Neural progenitor cell (in vitro differentiated cells): ENCODE measurements around the gene PLA2G4E. TPM values are rescaled to one million over a fixed set of nuclear protein-coding genes. Genes with fewer than 3 reads are reported as not detected.

ENCODE experiments used
- DNase-seq: peaks from one replicate; pipeline ENCODE4 v3.0.0-alpha.2; 2016; ENCODE audit warnings: low spot score
- H2AFZ ChIP-seq: fragments of 200-600 bp; sonication (generic); replicated peaks from 2 replicates; pipeline ENCODE4 v1.6.1; 2016; ENCODE audit warnings: antibody characterized with exemption
- H3F3A ChIP-seq: fragments of 200-600 bp; sonication (generic); 2 replicates; pipeline ENCODE4 v1.6.1; 2016; ENCODE audit warnings: antibody characterized with exemption, low read depth
- H3K27ac ChIP-seq: fragments of 200-600 bp; sonication (generic); 2 replicates; pipeline ENCODE4 v1.5.1; 2016; ENCODE audit warnings: mild to moderate bottlenecking
- H3K27me3 ChIP-seq: fragments of 200-600 bp; sonication (generic); 2 replicates; pipeline ENCODE4 v1.6.1; 2016; ENCODE audit warnings: mild to moderate bottlenecking, moderate library complexity
- H3K36me3 ChIP-seq: fragments of 200-600 bp; sonication (generic); 2 replicates; pipeline ENCODE4 v1.5.1; 2016
- H3K4me1 ChIP-seq: fragments of 200-600 bp; sonication (generic); 2 replicates; pipeline ENCODE4 v1.6.1; 2016; ENCODE audit warnings: mixed run types
- H3K4me2 ChIP-seq: fragments of 200-600 bp; sonication (generic); 2 replicates; pipeline ENCODE4 v1.6.1; 2016
- H3K4me3 ChIP-seq: fragments of 200-600 bp; sonication (generic); 2 replicates; pipeline ENCODE4 v1.5.1; 2016
- H3K79me2 ChIP-seq: fragments of 200-600 bp; sonication (generic); 2 replicates; pipeline ENCODE4 v1.6.1; 2016; ENCODE audit warnings: low read depth
- H3K9ac ChIP-seq: fragments of 200-600 bp; sonication (generic); 2 replicates; pipeline ENCODE4 v1.6.1; 2016
- H3K9me3 ChIP-seq: fragments of 200-600 bp; sonication (generic); 2 replicates; pipeline ENCODE4 v1.5.1; 2016; ENCODE audit warnings: low read depth
- H4K20me1 ChIP-seq: fragments of 200-600 bp; sonication (generic); 2 replicates; pipeline ENCODE4 v1.6.1; 2016; ENCODE audit warnings: low read depth
- H3K27ac Mint-ChIP-seq: 3 replicates; pipeline ENCODE4 v1.8.0; 2021; ENCODE audit warnings: mixed read lengths
- H3K27me3 Mint-ChIP-seq: 2 replicates; pipeline ENCODE4 v1.8.0; 2022; ENCODE audit warnings: low read depth, mild to moderate bottlenecking, inconsistent platforms, moderate library complexity, mixed read lengths; ENCODE audit not compliant: insufficient read depth
- H3K36me3 Mint-ChIP-seq: 3 replicates; pipeline ENCODE4 v1.8.0; 2021; ENCODE audit warnings: mixed read lengths
- H3K4me1 Mint-ChIP-seq: 3 replicates; pipeline ENCODE4 v1.8.0; 2021; ENCODE audit warnings: mixed read lengths
- H3K4me3 Mint-ChIP-seq: 3 replicates; pipeline ENCODE4 v1.8.0; 2021; ENCODE audit warnings: mild to moderate bottlenecking, moderate library complexity, mixed read lengths
- H3K9me3 Mint-ChIP-seq: 3 replicates; pipeline ENCODE4 v1.8.0; 2020; ENCODE audit warnings: mixed read lengths
- CTCF ChIP-seq: fragments of 200-600 bp; sonication (generic); IDR thresholded peaks from 2 replicates; pipeline ENCODE4 v1.5.1; 2017; ENCODE audit warnings: antibody characterized with exemption, mild to moderate bottlenecking
- EZH2 ChIP-seq: fragments of 200-600 bp; sonication (generic); IDR thresholded peaks from 2 replicates; pipeline ENCODE4 v1.6.1; 2017; ENCODE audit warnings: antibody characterized with exemption, mild to moderate bottlenecking, moderate library complexity
- EZH2phosphoT487 ChIP-seq: fragments of 200-600 bp; sonication (generic); IDR thresholded peaks from 2 replicates; pipeline ENCODE4 v1.6.1; 2017; ENCODE audit warnings: antibody characterized with exemption
- total RNA-seq: library from RNA; depleted of rRNA; stranded (reverse); fragments of >200 nt; gene quantifications from 2 replicates; pipeline ENCODE4 v1.2.3, GENCODE V29; 2015; ENCODE audit warnings: low replicate concordance

Gene PLA2G4E
- total RNA-seq, 1 donor from 2014 or later, result not detected

DNA sequence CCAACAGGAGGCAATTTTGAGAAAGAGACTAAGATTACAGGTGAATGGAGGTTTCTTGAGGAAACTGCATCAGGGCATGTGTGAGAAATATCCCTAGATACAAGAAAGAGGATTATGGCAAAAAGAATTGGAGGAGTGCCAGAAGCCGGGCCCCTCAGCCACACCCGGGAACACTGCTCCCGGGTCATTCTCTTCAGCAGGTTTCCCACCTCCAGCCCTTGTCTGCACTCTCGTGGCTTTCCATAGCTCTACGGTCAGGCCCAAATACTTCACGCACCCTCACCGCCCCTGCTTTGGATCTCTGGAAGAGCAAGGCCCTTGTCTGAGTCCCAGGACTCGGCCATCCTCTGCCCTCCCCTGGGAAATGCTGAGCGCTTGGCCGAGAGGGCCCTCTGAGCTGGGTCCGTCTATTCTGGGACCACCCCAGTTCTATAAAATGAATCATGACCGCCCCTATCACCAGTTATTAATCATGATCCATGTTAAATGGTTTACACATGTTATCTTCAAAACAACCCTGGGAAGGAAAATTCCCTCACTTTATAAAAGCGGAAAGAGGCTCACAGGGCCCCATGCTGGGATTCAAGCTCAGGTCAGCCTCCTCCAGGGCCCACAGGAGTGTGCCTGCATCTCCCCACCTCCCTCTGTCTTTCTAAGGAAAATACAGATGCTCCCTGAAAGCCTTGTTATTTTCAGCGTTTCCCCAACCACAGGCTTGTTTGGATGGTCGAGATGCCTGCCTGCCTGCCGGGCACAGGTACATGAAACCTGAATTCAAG is 88.1 kb downstream of the PLA2G4E start:
- Mint-ChIP-seq H3K36me3 (peaks cover 2% of the 10 kb centered on the region), H3K27me3 (peaks cover 5% of the 10 kb centered on the region), H3K4me3 (no peak overlapping the region), H3K9me3 (no peaks in the 10 kb centered on the region), H3K27ac (no peak overlapping the region), H3K4me1 (peaks cover 17% of the 10 kb centered on the region)
- Histone ChIP-seq H3K4me2 (no peak overlapping the region), H3K27me3 (no peaks in the 10 kb centered on the region), H3K79me2 (no peaks in the 10 kb centered on the region), H3K9me3 (no peaks in the 10 kb centered on the region), H3K4me3 (no peak overlapping the region), H2AFZ (no peak overlapping the region), H3F3A (peaks cover 3% of the 10 kb centered on the region), H4K20me1 (no peaks in the 10 kb centered on the region), H3K9ac (no peak overlapping the region), H3K4me1 (peaks cover 28% of the 10 kb centered on the region), H3K27ac (no peak overlapping the region), H3K36me3 (no peaks in the 10 kb centered on the region)
- TF ChIP-seq EZH2phosphoT487 (no peak), CTCF (no peak), EZH2 (no peak)
- no peak for DNase-seq

GRCh38 chr15:41932101-41932500 is 88.7 kb downstream of the PLA2G4E start:
- no peaks in the 10 kb centered on the region for H3K9me3 Mint-ChIP-seq
- no peak overlapping the region for H3K27ac Mint-ChIP-seq
- Histone ChIP-seq H3K4me2 (no peak overlapping the region), H2AFZ (no peak overlapping the region), H3K9ac (no peak overlapping the region), H3K4me3 (no peak overlapping the region), H3F3A (peaks cover 3% of the 10 kb centered on the region), H3K4me1 (peaks cover 22% of the 10 kb centered on the region), H4K20me1 (no peaks in the 10 kb centered on the region), H3K27ac (no peak overlapping the region), H3K27me3 (no peaks in the 10 kb centered on the region), H3K79me2 (no peaks in the 10 kb centered on the region), H3K36me3 (no peaks in the 10 kb centered on the region), H3K9me3 (no peaks in the 10 kb centered on the region)
- peaks cover 17% of the 10 kb centered on the region for H3K4me1 Mint-ChIP-seq
- H3K4me3 Mint-ChIP-seq, result no peak overlapping the region
- no peak for DNase-seq
- TF ChIP-seq EZH2 (no peak), CTCF (no peak), EZH2phosphoT487 (no peak)
- peaks cover 2% of the 10 kb centered on the region for H3K36me3 Mint-ChIP-seq
- H3K27me3 Mint-ChIP-seq, result peaks cover 5% of the 10 kb centered on the region

Other genes starting within 250 kb of the PLA2G4E start
- gene MAPKBP1, start 246.6 kb downstream of the PLA2G4E start, total RNA-seq, result 10.1 and 18.4 TPM in 2 replicates
- gene JMJD7, start 192.9 kb downstream of the PLA2G4E start, total RNA-seq, result 13.4 and 18.3 TPM in 2 replicates
- gene PLA2G4B, start 182.2 kb downstream of the PLA2G4E start, total RNA-seq, result 2.0 and 10.1 TPM in 2 replicates
- gene SPTBN5, start 127.0 kb downstream of the PLA2G4E start, total RNA-seq, result 0.15 TPM in 1 of 2 replicates, not detected in the other
- gene EHD4, start 48.5 kb downstream of the PLA2G4E start, total RNA-seq, result 6.9 and 11.9 TPM in 2 replicates
- gene PLA2G4D, start 73.5 kb upstream of the PLA2G4E start, total RNA-seq, result not detected in 2 replicates
- gene PLA2G4F, start 135.6 kb upstream of the PLA2G4E start, total RNA-seq, result not detected in 2 replicates
- 55.3 and 66.9 TPM in 2 replicates for gene VPS39, start 187.3 kb upstream of the PLA2G4E start, total RNA-seq